Measurements from ENCODE around the gene MCC.

The MCC gene

DNA sequence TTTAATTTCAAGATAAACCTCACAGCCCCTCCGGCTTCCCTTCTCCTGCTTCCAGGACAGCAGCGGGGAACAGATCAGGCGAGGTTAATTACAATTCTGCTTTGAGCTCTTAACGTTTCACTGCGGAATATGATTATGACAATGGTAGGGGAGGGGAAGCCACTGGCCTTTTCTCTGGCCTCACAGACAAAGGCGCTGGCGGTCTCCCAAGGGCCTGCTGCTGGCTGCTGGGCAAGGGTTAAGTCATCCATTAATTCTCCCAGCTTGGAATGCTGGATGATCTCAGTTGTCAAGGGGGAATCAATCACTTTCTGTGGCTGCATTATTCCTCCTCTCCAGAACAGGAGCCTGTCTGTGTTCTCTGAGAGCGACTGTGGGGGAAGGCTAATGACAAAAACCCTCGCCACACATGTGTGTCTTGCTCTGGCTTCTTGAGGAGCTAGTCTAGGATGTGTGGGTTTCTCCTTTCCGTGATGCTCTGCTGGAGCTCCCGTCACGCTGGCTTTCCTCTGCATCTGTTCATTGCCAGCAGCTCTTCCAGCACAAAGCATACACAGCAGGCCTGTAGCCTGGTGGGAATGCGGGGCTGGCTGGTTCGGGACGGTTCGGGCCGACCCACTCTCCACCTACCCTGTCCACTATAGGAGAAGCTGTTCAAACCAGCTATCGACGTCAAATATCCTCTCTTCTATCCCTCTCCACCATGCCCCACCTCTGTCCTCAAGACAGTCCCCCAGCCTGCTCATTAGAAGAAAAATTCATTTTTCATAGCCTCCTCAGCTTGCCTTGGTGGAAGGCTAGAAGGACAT lies 428.8 kb downstream of the MCC start:
- DNase-seq (ENCODE audit: low spot score), result no peak
- TF ChIP-seq, protein P1, sequence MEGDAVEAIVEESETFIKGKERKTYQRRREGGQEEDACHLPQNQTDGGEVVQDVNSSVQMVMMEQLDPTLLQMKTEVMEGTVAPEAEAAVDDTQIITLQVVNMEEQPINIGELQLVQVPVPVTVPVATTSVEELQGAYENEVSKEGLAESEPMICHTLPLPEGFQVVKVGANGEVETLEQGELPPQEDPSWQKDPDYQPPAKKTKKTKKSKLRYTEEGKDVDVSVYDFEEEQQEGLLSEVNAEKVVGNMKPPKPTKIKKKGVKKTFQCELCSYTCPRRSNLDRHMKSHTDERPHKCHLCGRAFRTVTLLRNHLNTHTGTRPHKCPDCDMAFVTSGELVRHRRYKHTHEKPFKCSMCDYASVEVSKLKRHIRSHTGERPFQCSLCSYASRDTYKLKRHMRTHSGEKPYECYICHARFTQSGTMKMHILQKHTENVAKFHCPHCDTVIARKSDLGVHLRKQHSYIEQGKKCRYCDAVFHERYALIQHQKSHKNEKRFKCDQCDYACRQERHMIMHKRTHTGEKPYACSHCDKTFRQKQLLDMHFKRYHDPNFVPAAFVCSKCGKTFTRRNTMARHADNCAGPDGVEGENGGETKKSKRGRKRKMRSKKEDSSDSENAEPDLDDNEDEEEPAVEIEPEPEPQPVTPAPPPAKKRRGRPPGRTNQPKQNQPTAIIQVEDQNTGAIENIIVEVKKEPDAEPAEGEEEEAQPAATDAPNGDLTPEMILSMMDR (IDR thresholded peaks at IDR 0.05; ENCODE audit: extremely low read depth, missing control alignments), result no peak

DNA sequence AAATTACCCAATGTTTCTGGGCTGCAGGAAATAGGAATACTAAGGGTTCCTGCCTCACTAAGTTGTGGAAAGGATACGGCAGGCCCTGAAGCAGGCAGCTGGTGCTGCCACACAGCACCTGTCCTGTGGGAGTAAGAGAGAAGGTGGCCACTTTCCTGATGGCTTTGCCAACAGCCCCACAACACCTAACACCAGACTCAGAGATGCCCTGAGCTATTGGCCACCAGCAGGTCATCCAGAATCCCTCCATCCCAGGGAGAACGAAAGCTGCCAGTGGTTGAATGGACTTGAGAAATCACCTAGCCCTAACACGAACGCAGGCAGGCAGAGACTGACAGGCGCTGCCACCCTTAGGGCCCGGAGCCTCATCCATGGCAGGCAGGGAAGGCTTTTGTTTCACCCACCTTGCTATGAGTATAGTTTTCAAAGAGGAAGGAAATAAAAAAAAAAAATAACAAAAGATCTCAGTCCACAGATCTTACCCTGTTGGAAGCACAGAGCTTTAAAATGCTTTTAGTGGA lies 429.5 kb downstream of the MCC start:
- no peak for DNase-seq (ENCODE audit: low spot score)
- TF ChIP-seq, protein P1 (IDR thresholded peaks at IDR 0.05; ENCODE audit: extremely low read depth, missing control alignments), result no peak

DNA sequence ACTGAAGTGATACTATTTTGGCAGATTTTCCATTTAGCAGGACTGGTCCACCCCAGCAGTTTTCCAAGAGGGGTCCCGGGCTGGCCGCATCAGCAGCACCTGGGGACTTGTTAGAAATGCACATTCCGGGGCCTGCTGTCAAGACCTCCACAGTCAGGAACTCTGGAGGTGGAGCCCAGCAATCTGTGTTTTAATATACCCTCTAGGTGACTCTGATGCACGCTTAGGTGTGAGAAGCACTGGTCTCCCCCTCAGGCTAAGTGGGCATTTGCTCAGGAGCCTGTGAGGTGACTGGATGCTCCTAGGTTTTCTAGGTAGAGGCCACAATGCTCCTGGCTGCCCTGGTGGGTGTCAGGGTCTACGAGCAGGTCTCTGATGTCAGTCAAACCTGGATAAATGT lies 430.0 kb downstream of the MCC start:
- DNase-seq (ENCODE audit: low spot score), result no peak
- TF ChIP-seq, protein P1 (IDR thresholded peaks at IDR 0.05; ENCODE audit: extremely low read depth, missing control alignments), result no peak

DNA sequence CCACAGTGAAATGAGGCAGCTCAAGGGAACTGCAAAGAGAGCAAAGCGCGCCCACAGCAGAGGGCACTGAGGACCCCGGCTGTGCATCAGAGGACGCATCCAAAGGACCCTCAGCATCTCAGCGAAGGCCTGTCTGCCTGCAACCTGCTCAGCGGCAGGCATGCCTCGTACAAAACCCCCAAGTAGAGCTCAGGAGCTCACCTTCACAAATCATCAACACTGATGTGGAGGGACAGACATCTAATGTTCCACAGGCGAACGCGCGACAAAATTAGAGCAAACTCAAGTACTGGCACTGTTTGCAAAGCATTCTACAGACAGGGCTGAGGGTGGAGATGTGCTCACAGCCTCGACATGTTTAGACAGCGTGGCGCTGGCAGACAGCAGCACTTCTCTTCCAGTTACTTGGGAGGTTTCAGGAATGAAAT lies 430.7 kb downstream of the MCC start:
- TF ChIP-seq, protein P1 (IDR thresholded peaks at IDR 0.05; ENCODE audit: extremely low read depth, missing control alignments), result no peak
- no peak for DNase-seq (ENCODE audit: low spot score)

DNA sequence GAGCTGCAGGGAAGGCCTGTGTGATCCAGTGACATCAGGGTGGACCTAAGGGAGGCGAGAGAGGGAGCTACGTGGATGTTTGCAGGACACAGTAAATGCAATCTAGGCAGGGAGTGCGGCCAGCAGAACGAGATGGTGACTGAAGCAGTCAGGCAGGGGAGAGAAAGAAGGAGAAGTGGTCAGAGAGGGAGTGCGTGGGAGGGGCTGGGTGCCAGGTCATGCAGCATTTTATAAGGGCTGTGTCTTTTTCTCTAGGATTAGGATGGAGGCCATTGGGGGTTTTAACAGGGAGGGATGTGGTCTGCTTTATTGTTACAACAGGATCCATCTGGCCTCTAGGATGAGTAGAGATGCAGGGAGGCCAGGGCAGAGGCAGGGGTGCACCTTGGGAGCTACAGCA lies 431.3 kb downstream of the MCC start:
- TF ChIP-seq, protein P1 (IDR thresholded peaks at IDR 0.05; ENCODE audit: extremely low read depth, missing control alignments), result no peak
- DNase-seq (ENCODE audit: low spot score), result no peak

DNA sequence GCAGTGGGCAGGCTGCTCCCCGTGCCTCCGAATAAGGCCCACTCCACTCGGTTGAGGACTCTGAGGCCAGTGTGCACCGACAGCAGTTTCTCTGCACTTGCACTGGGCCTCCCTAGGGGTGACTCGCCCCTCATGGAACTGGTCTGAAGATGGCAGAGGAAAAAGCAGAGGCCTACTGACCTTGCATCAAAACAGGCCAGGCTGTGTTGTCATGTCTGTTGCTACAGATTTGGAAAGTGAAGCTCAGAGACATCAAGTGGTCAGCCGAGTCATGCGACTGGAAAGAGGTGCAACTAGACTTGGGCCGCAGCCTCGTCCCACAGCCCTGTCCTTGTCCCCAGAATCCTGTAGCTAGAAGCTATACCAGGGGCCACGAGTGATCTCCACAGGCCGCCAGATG lies 433.4 kb downstream of the MCC start:
- no peak for DNase-seq (ENCODE audit: low spot score)
- TF ChIP-seq, protein P1 (IDR thresholded peaks at IDR 0.05; ENCODE audit: extremely low read depth, missing control alignments), result no peak

DNA sequence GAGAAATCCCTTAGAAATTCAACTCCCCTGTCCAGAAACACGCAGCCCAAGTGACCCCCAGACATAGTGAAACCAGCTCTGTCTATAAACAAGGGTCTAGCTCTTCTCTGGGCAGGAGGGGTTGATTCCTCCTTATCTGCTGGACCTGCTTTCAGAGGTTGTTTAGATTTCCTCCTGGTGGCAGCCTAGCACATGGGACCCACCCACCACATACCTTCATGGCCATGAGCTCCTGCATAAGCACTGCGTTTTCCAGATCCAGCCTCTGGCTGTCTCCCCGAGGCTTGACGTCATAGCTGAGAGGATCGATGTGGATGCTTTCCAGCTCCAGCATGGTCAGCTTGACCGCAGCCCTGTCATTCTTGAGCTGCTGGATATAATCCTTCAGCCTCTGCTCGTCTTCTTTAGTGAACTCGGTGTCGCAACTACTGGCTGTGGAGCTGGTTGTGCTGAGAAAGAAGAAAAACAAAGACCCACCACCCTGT lies 434.7 kb downstream of the MCC start:
- TF ChIP-seq, protein P1 (IDR thresholded peaks at IDR 0.05; ENCODE audit: extremely low read depth, missing control alignments), result no peak
- DNase-seq (ENCODE audit: low spot score), result no peak

Data from GM20000 (cell line).